ENCODE measurements around the gene CFAP68. TPM values are rescaled to one million over a fixed set of nuclear protein-coding genes. Genes with fewer than 3 reads are reported as not detected.

CFAP68 gene
- total RNA-seq, 6 experiments from 2014 or later, result 10.6 to 22.9 (median 15.7) TPM

- H3K9me3 ChIP-seq, result no peaks in the 10 kb centered on the region
- no peak overlapping the region for H3K4me3 ChIP-seq
- no peak for DNase-seq
- no peaks in the 10 kb centered on the region for H3K27me3 ChIP-seq
- ATAC-seq, result no peak
- H3K27ac ChIP-seq, result no peak overlapping the region
- intact Hi-C loops (cut with DNase I), result loop anchor here in 1 of 2 donors (10.0 kb wide), 1 partner anchor 261 kb away; no protein-coding TSS in a partner anchor
- peaks cover 0 to 12% (median 2%) of the 10 kb centered on the region in 4 donors for H3K4me1 ChIP-seq
- peaks cover 0 to 24% (median 0%) of the 10 kb centered on the region in 4 donors for H3K36me3 ChIP-seq
- WGBS (ENCODE audit: insufficient coverage, low coverage, low lambda C conversion rate, missing lambda C conversion rate), result 69% methylated on average over 2 of the region's 2 CpGs
- no peak for TF ChIP-seq POLR2A (IDR thresholded peaks at IDR 0.05)
- TF ChIP-seq CTCF (IDR thresholded peaks at IDR 0.05), result no peak
Observed at GRCh38 chr11:111846063-111846462, 33.3 kb upstream of the CFAP68 start.

GRCh38 chr11:111846636-111847035, 32.7 kb upstream of the CFAP68 start:
- WGBS (ENCODE audit: insufficient coverage, low coverage, low lambda C conversion rate, missing lambda C conversion rate), result 58% methylated on average over 1 of the region's 1 CpG
- DNase-seq (no peak), ATAC-seq (no peak)
- Histone ChIP-seq H3K9me3 (no peaks in the 10 kb centered on the region), H3K4me1 (peaks cover 0 to 11% (median 0%) of the 10 kb centered on the region in 4 donors), H3K4me3 (no peak overlapping the region), H3K36me3 (peaks cover 0 to 24% (median 0%) of the 10 kb centered on the region in 4 donors), H3K27ac (no peak overlapping the region), H3K27me3 (no peaks in the 10 kb centered on the region)
- TF ChIP-seq POLR2A (IDR thresholded peaks at IDR 0.05), result no peak
- no peak for TF ChIP-seq CTCF (IDR thresholded peaks at IDR 0.05)
- intact Hi-C loops (cut with DNase I), result loop anchor here in 1 of 2 donors (10.0 kb wide), 1 partner anchor 262 kb away; no protein-coding TSS in a partner anchor

- intact Hi-C loops (cut with DNase I), result loop anchor here in 1 of 2 donors (10.0 kb wide), 1 partner anchor 265 kb away; no protein-coding TSS in a partner anchor
- DNase-seq, result no peak
Observed at GRCh38 chr11:111849631-111850030, 29.7 kb upstream of the CFAP68 start.

GRCh38 chr11:111851067-111851466, 28.3 kb upstream of the CFAP68 start:
- ATAC-seq, result peak; percentile 27 to 58 (median 50)
- Histone ChIP-seq H3K9me3 (no peaks in the 10 kb centered on the region), H3K4me1 (peaks cover 0 to 9% (median 0%) of the 10 kb centered on the region in 4 donors), H3K27me3 (no peaks in the 10 kb centered on the region), H3K36me3 (peaks cover 0 to 30% (median 4%) of the 10 kb centered on the region in 4 donors), H3K4me3 (no peak overlapping the region), H3K27ac (peak overlapping the region in 1 of 3 donors; percentile 27)
- TF ChIP-seq CTCF (IDR thresholded peaks at IDR 0.05) (no peak), POLR2A (IDR thresholded peaks at IDR 0.05) (no peak)
- WGBS (ENCODE audit: insufficient coverage, low coverage, low lambda C conversion rate, missing lambda C conversion rate), result 47% methylated on average over 8 of the region's 8 CpGs
- DNase-seq, result peak in 2 of 3 donors; percentile 28 to 51
- intact Hi-C loops (cut with DNase I), result no loop called here

More at GRCh38 chr11:111849631-111850030, 29.7 kb upstream of the CFAP68 start:
- Histone ChIP-seq H3K4me3 (no peak overlapping the region), H3K36me3 (peaks cover 0 to 30% (median 4%) of the 10 kb centered on the region in 4 donors), H3K27ac (no peak overlapping the region), H3K4me1 (peaks cover 0 to 9% (median 0%) of the 10 kb centered on the region in 4 donors), H3K9me3 (no peaks in the 10 kb centered on the region), H3K27me3 (no peaks in the 10 kb centered on the region)
- no peak for ATAC-seq
- 91% methylated on average over 3 of the region's 3 CpGs for WGBS (ENCODE audit: insufficient coverage, low coverage, low lambda C conversion rate, missing lambda C conversion rate)
- TF ChIP-seq POLR2A (IDR thresholded peaks at IDR 0.05) (no peak), CTCF (IDR thresholded peaks at IDR 0.05) (no peak)
